GM12873 (cell line): Measurements from ENCODE around the gene LRMDA.

Source experiments
- TF ChIP-seq, protein P1 (sequence below): IDR thresholded peaks from 2 replicates; pipeline ENCODE4 v1.5.1; 2012; ENCODE audit warnings: low read depth, mild to moderate bottlenecking, moderate library complexity, low read length, control low read depth; ENCODE audit not compliant: insufficient read depth; ENCODE audit errors: missing control alignments

LRMDA gene

GRCh38 chr10:76251841-76252671 lies 820.6 kb downstream of the LRMDA start:
- TF ChIP-seq, protein P1, sequence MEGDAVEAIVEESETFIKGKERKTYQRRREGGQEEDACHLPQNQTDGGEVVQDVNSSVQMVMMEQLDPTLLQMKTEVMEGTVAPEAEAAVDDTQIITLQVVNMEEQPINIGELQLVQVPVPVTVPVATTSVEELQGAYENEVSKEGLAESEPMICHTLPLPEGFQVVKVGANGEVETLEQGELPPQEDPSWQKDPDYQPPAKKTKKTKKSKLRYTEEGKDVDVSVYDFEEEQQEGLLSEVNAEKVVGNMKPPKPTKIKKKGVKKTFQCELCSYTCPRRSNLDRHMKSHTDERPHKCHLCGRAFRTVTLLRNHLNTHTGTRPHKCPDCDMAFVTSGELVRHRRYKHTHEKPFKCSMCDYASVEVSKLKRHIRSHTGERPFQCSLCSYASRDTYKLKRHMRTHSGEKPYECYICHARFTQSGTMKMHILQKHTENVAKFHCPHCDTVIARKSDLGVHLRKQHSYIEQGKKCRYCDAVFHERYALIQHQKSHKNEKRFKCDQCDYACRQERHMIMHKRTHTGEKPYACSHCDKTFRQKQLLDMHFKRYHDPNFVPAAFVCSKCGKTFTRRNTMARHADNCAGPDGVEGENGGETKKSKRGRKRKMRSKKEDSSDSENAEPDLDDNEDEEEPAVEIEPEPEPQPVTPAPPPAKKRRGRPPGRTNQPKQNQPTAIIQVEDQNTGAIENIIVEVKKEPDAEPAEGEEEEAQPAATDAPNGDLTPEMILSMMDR = no peak

DNA sequence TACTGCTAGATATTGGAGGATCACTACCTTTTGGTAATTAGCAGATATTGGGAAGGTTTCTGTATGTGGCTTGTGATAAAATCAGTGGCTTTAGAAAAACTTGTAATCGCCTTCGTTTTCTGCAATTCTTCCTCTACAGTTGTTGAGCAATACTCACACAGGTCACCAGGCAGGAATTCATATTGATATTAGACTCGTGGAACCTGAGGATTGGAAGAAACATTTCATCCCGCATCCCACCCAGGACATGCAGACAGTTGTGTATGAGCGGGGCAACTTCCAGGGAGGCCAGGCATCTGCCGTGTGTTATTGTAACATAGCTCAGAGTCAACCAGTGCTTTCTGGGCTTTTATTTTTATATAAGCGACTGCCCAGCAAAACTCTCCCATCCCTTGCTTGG lies 821.3 kb downstream of the LRMDA start:
- TF ChIP-seq, protein P1 = no peak

GRCh38 chr10:76255241-76255640 lies 823.8 kb downstream of the LRMDA start:
- TF ChIP-seq, protein P1 = no peak

GRCh38 chr10:76257816-76258215 lies 826.4 kb downstream of the LRMDA start:
- TF ChIP-seq, protein P1 = no peak

DNA sequence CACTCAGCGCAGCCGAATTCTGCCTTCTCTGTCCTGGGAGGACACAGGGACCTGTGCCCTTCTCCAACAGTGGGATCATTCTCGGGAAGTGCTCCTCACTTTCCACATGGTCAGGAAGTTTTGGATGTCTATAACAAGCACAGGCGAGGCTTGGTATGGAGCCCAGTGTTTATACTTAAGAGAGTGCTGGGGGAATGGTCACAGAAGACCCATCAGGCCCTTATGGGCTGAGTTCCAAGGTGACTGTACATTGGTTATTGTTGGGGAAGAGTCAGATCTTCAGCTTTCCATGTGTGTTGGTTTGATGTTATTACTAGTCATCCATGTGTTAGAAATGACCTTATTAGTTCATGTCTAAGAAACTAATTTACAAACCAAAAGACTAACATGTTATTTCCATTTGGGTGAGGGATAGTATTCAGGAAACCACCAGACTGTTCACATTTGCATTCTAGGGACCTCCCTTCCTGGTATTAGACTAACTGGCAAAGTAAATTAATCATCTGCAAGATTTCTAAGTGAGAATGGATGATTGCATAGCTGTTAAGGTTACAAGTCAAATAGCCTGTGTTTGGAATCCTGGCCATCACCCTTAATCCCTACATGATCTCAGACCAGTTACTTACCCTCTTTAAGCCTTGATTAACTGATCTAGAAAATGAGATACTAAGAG lies 834.2 kb downstream of the LRMDA start:
- TF ChIP-seq, protein P1 = no peak

- TF ChIP-seq, protein P1 = no peak
Measured at GRCh38 chr10:76268530-76268929, 837.1 kb downstream of the LRMDA start.

GRCh38 chr10:76268954-76269353 lies 837.5 kb downstream of the LRMDA start:
- TF ChIP-seq, protein P1 = no peak
